Measurements from ENCODE around the gene PRKRA. TPM values are rescaled to one million over a fixed set of nuclear protein-coding genes. Genes with fewer than 3 reads are reported as not detected.

PRKRA gene
- total and polyA plus RNA-seq, 2 of the 13 experiments (the other 11 are each of a cell fraction or from before 2014, with no cell fraction given): 53.1 to 74.7 TPM

DNA sequence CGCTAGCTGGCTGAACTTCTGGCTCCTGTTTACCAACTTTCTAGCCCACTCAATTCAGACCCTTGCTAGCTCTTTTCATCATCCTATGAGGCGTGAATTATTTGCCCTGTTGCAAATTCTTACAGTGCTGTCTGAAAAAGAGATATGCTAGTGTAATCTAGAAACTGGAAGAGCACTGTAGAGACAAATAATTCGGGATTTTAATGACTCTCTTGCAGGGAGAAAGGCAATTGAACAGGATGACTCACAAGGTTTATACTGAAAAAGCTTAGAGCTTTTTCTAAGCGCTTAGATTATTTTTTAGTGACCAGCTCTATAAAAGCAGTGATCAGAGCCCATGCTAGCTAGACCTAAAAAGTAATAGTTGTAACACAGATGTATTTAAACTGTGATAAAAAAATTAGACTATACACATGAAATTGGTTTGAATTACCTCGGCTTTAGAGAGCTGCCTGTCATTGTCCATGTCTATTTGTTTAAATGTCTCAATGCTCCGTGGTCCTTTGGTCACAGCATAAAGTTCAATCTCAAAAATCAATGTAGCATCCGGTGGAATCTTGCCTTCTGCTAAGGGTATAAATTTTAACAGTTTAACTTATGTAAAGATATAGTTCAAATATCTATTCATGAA is 18.4 kb upstream of the PRKRA start (continued):
- no peak for TF ChIP-seq DDIT3 (CRISPR knock-in tag; IDR thresholded peaks at IDR 0.05)
- peak; percentile 50; the same call in 1 of the 2 replicates for TF ChIP-seq ZSCAN9 (CRISPR knock-in tag; IDR thresholded peaks at IDR 0.05; ENCODE audit: borderline replicate concordance)
- TF ChIP-seq NR1H2 (CRISPR knock-in tag; IDR thresholded peaks at IDR 0.05; ENCODE audit: borderline replicate concordance, low read depth): no peak
- TF ChIP-seq CENPBD1 (CRISPR knock-in tag; IDR thresholded peaks at IDR 0.05; ENCODE audit: borderline replicate concordance, low read depth): no peak
- TF ChIP-seq MTF2 (CRISPR knock-in tag; IDR thresholded peaks at IDR 0.05; ENCODE audit: borderline replicate concordance): no peak
- TF ChIP-seq, protein P1, sequence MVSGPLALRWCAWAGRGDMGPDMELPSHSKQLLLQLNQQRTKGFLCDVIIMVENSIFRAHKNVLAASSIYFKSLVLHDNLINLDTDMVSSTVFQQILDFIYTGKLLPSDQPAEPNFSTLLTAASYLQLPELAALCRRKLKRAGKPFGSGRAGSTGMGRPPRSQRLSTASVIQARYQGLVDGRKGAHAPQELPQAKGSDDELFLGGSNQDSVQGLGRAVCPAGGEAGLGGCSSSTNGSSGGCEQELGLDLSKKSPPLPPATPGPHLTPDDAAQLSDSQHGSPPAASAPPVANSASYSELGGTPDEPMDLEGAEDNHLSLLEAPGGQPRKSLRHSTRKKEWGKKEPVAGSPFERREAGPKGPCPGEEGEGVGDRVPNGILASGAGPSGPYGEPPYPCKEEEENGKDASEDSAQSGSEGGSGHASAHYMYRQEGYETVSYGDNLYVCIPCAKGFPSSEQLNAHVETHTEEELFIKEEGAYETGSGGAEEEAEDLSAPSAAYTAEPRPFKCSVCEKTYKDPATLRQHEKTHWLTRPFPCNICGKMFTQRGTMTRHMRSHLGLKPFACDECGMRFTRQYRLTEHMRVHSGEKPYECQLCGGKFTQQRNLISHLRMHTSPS (CRISPR knock-in tag; IDR thresholded peaks at IDR 0.05; ENCODE audit: low read depth): no peak
- peak; percentile 61; the same call in 1 of the 2 replicates for TF ChIP-seq ZNF33A (CRISPR knock-in tag; IDR thresholded peaks at IDR 0.05; ENCODE audit: borderline replicate concordance)
- no peak for TF ChIP-seq ZNF329 (CRISPR knock-in tag; IDR thresholded peaks at IDR 0.05; ENCODE audit: low read depth)
- TF ChIP-seq AGO1 (IDR thresholded peaks at IDR 0.05; ENCODE audit: low read depth, low read length, poor library complexity, severe bottlenecking): no peak
- peak; percentile 44; the same call in 1 of the 2 replicates for TF ChIP-seq ZKSCAN8 (CRISPR knock-in tag; IDR thresholded peaks at IDR 0.05; ENCODE audit: borderline replicate concordance)
- no peak for TF ChIP-seq RBAK (CRISPR knock-in tag; IDR thresholded peaks at IDR 0.05)
- TF ChIP-seq, protein P2, sequence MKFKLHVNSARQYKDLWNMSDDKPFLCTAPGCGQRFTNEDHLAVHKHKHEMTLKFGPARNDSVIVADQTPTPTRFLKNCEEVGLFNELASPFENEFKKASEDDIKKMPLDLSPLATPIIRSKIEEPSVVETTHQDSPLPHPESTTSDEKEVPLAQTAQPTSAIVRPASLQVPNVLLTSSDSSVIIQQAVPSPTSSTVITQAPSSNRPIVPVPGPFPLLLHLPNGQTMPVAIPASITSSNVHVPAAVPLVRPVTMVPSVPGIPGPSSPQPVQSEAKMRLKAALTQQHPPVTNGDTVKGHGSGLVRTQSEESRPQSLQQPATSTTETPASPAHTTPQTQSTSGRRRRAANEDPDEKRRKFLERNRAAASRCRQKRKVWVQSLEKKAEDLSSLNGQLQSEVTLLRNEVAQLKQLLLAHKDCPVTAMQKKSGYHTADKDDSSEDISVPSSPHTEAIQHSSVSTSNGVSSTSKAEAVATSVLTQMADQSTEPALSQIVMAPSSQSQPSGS (CRISPR knock-in tag; IDR thresholded peaks at IDR 0.05): no peak
- TF ChIP-seq HNRNPUL1 (IDR thresholded peaks at IDR 0.05; ENCODE audit: low read depth, low read length): no peak
- TF ChIP-seq U2AF1 (optimal IDR thresholded peaks at IDR 0.05; ENCODE audit: low read depth, low read length): no peak
- 0 out of 2 replicates have a peak, but pooled peaks have one; percentile 20 for TF ChIP-seq RFXAP (CRISPR knock-in tag; IDR thresholded peaks at IDR 0.05; ENCODE audit: borderline replicate concordance)
- TF ChIP-seq KLF16 (CRISPR knock-in tag; IDR thresholded peaks at IDR 0.05): 0 out of 4 replicates have a peak, but pooled peaks of 1 of the 2 experiments have one; percentile 30
- no peak for TF ChIP-seq FIP1L1 (IDR thresholded peaks at IDR 0.05; ENCODE audit: borderline replicate concordance, insufficient read depth, low read depth, low read length)
- no peak for TF ChIP-seq REXO4 (CRISPR knock-in tag; IDR thresholded peaks at IDR 0.05; ENCODE audit: borderline replicate concordance)
- TF ChIP-seq ZNF776 (CRISPR knock-in tag; IDR thresholded peaks at IDR 0.05): no peak
- peak; percentile 83 for TF ChIP-seq ASH2L (IDR thresholded peaks at IDR 0.05; ENCODE audit: insufficient read length, low read depth, low read length)
- TF ChIP-seq ZNF24 (IDR thresholded peaks at IDR 0.05): 0 out of 2 replicates have a peak, but pooled peaks have one; percentile 8
- no peak for TF ChIP-seq ZNF629 (CRISPR knock-in tag; conservative IDR thresholded peaks at IDR 0.05)
- peak; percentile 87 for TF ChIP-seq FOXA3 (CRISPR knock-in tag; IDR thresholded peaks at IDR 0.05)
- no peak for TF ChIP-seq ZNF3 (CRISPR knock-in tag; IDR thresholded peaks at IDR 0.05)
- TF ChIP-seq E2F1 (CRISPR knock-in tag; IDR thresholded peaks at IDR 0.05): peak; percentile 35; the same call in 1 of the 2 replicates
- no peak for TF ChIP-seq ZNF17 (CRISPR knock-in tag; IDR thresholded peaks at IDR 0.05)
